Mesenchymal stem cell (in vitro differentiated cells and primary cell): Measurements from ENCODE around the gene CISTR.
A peak's percentile ranks its signal among the peaks of the same experiment; 100 is the strongest.

Source experiments
- DNase-seq: peaks from one replicate; pipeline ENCODE4 v3.0.0-alpha.2; 2013
- H2AFZ ChIP-seq: one replicate; pipeline ENCODE4 v1.6.1; 2013; ENCODE audit warnings: low read depth, mild to moderate bottlenecking, control low read depth, inconsistent platforms, low read length, moderate library complexity
- H2AK5ac ChIP-seq: 2 replicates; pipeline ENCODE4 v1.6.1; 2013; ENCODE audit warnings: low read length, moderate library complexity, mild to moderate bottlenecking, inconsistent platforms; ENCODE audit not compliant: severe bottlenecking
- H2BK120ac ChIP-seq: one replicate; pipeline ENCODE4 v1.6.1; 2013; ENCODE audit warnings: low read depth, mild to moderate bottlenecking, inconsistent platforms, low read length, moderate library complexity
- H2BK12ac ChIP-seq, 2 experiments: one replicate each; pipeline ENCODE4 v1.6.1; 2013; ENCODE audit warnings: inconsistent platforms in 2 of 2, low read length in 2 of 2, mild to moderate bottlenecking in 2 of 2, moderate library complexity in 2 of 2, control low read depth in 1 of 2
- H2BK15ac ChIP-seq: one replicate; pipeline ENCODE4 v1.6.1; 2013; ENCODE audit warnings: mild to moderate bottlenecking, low read depth, inconsistent platforms; ENCODE audit not compliant: poor library complexity, severe bottlenecking
- H2BK5ac ChIP-seq: 2 replicates; pipeline ENCODE4 v1.6.1; 2013; ENCODE audit warnings: low read depth, mild to moderate bottlenecking, low read length, control low read depth, inconsistent platforms; ENCODE audit not compliant: poor library complexity, severe bottlenecking
- H3K14ac ChIP-seq, 2 experiments: one replicate each; pipeline ENCODE4 v1.6.1; 2013; ENCODE audit warnings: inconsistent platforms in 2 of 2, low read length in 2 of 2, control low read depth in 1 of 2, mild to moderate bottlenecking in 1 of 2, moderate library complexity in 1 of 2
- H3K18ac ChIP-seq, 2 experiments: one replicate each; pipeline ENCODE4 v1.6.1; 2013; ENCODE audit warnings: inconsistent platforms in 2 of 2, low read length in 2 of 2, control low read depth in 1 of 2, low read depth in 1 of 2, mild to moderate bottlenecking in 1 of 2
- H3K23ac ChIP-seq, 2 experiments: one replicate each; pipeline ENCODE4 v1.6.1; 2013; ENCODE audit warnings: inconsistent platforms in 2 of 2, low read length in 2 of 2, mild to moderate bottlenecking in 2 of 2, moderate library complexity in 2 of 2, control low read depth in 1 of 2
- H3K27ac ChIP-seq: 2 replicates; pipeline ENCODE4 v1.5.1; 2013; ENCODE audit warnings: mild to moderate bottlenecking, moderate library complexity, low read length, control low read depth, inconsistent platforms; ENCODE audit not compliant: poor library complexity, severe bottlenecking
- H3K27me3 ChIP-seq, 2 experiments: 2 replicates each; pipeline versions ENCODE4 v1.6.1 to v1.7.0; 2013; ENCODE audit warnings: low read length in 2 of 2, mild to moderate bottlenecking in 2 of 2, moderate library complexity in 2 of 2, control low read depth in 1 of 2, inconsistent platforms in 1 of 2; ENCODE audit not compliant: control insufficient read depth in 1 of 2, insufficient read depth in 1 of 2
- H3K36me3 ChIP-seq, 2 experiments: 2 replicates each; pipeline versions ENCODE4 v1.6.1 to v1.7.0; 2013; ENCODE audit warnings: low read length in 2 of 2, control low read depth in 1 of 2, inconsistent platforms in 1 of 2, low read depth in 1 of 2, mild to moderate bottlenecking in 1 of 2; ENCODE audit not compliant: insufficient read depth in 2 of 2, control insufficient read depth in 1 of 2
- H3K4ac ChIP-seq, 2 experiments: one replicate each; pipeline ENCODE4 v1.6.1; 2013; ENCODE audit warnings: inconsistent platforms in 2 of 2, low read length in 2 of 2, mild to moderate bottlenecking in 2 of 2, moderate library complexity in 2 of 2, control low read depth in 1 of 2, low read depth in 1 of 2
- H3K4me1 ChIP-seq: 2 replicates; pipeline ENCODE4 v1.6.1; 2013; ENCODE audit warnings: low read depth, low read length, control low read depth; ENCODE audit not compliant: control insufficient read depth, insufficient read depth
- H3K4me2 ChIP-seq: 2 replicates; pipeline ENCODE4 v1.6.1; 2013; ENCODE audit warnings: low read length, mild to moderate bottlenecking, inconsistent platforms; ENCODE audit not compliant: poor library complexity, severe bottlenecking
- H3K4me3 ChIP-seq, 2 experiments: 2 replicates each; pipeline versions ENCODE4 v1.5.1 to v1.7.0; 2013; ENCODE audit warnings: low read length in 2 of 2, mild to moderate bottlenecking in 2 of 2, control low read depth in 1 of 2, low read depth in 1 of 2; ENCODE audit not compliant: insufficient read depth in 1 of 2
- H3K79me1 ChIP-seq: replicated peaks from 2 replicates; pipeline ENCODE4 v1.6.1; 2013; ENCODE audit warnings: mild to moderate bottlenecking, control low read depth, low read length, inconsistent platforms; ENCODE audit not compliant: poor library complexity, severe bottlenecking
- H3K9ac ChIP-seq: 2 replicates; pipeline ENCODE4 v1.7.0; 2013; ENCODE audit warnings: mild to moderate bottlenecking, low read length, moderate library complexity
- H3K9me3 ChIP-seq: 2 replicates; pipeline ENCODE4 v1.7.0; 2013; ENCODE audit warnings: mild to moderate bottlenecking, low read length; ENCODE audit not compliant: control insufficient read depth
- H4K8ac ChIP-seq: one replicate; pipeline ENCODE4 v1.6.1; 2013; ENCODE audit warnings: inconsistent platforms, mild to moderate bottlenecking, low read length, moderate library complexity
- H4K91ac ChIP-seq: one replicate; pipeline ENCODE4 v1.6.1; 2013; ENCODE audit warnings: mild to moderate bottlenecking, low read length, inconsistent platforms
- WGBS: methylation state at CpG from one replicate; pipeline ENCODE4 v1.1.7; 2013; ENCODE audit warnings: mixed read lengths; 5-methylcytosine and 5-hydroxymethylcytosine counted together

The CISTR gene

DNA sequence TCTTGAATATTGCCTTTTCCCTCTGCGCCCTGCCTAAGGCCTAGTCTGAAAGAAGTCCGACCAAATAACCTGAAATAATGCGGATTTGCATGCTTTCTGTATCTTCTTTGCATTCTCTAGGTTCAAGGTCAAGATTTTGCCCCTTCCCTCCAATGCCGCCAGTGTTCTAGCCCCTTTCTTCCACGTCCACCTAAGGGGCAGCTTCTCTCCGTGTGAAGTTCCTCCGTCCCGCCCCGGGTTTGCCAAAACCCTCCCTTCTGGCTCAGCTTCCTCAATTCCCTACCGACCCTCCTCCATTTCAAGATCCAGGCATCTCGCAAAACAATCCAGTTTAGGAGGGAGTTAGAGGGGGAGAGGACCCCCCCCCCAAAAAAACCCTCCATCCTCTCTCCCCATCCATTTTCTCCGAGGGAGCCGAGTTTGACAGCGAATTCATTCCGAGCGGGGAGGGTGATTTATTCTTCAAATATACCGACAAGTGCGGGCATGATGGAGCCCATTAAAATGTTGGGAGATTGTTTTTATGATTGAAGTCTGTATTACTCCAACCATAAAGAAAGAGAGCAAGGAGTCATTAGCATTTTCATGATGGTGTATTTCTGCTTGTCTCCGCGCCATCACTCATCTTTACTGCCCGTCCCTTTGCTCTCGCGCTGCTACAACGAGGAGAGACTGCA, 55.0 kb downstream of the CISTR start:
- Histone ChIP-seq H2AK5ac (no peak overlapping the region), H3K18ac (no peak overlapping the region), H3K4me1 (peaks cover 11% of the 10 kb centered on the region), H3K9ac (no peak overlapping the region), H4K8ac (no peak overlapping the region), H2BK120ac (no peak overlapping the region), H3K23ac (no peak overlapping the region), H3K36me3 (no peaks in the 10 kb centered on the region), H3K14ac (no peak overlapping the region), H4K91ac (no peak overlapping the region), H2BK5ac (no peak overlapping the region), H3K9me3 (no peaks in the 10 kb centered on the region), H3K4me3 (no peak overlapping the region), H3K27ac (no peak overlapping the region), H3K27me3 (peaks cover 43 to 61% of the 10 kb centered on the region in 2 experiments), H2AFZ (no peak overlapping the region), H3K79me1 (no peaks in the 10 kb centered on the region), H2BK12ac (no peak overlapping the region), H3K4ac (no peak overlapping the region), H2BK15ac (no peak overlapping the region), H3K4me2 (peak overlapping the region; percentile 75)
- WGBS = 23% methylated on average over 19 of the region's 24 CpGs
- DNase-seq = no peak
